Fibroblast of pulmonary artery (primary cell): ENCODE data around the gene PIK3R6.

Source experiments
- DNase-seq: peaks from one replicate; pipeline ENCODE4 v3.0.0-alpha.2; 2010; ENCODE audit warnings: low read depth
- H3K4me3 ChIP-seq: replicated peaks from 2 replicates; pipeline ENCODE4 v1.5.1; 2011; ENCODE audit warnings: low read depth, mild to moderate bottlenecking, control low read depth, low read length, moderate library complexity
- CTCF ChIP-seq: IDR thresholded peaks from 2 replicates; pipeline ENCODE4 v1.5.1; 2011; ENCODE audit warnings: mild to moderate bottlenecking, control low read depth, low read length, inconsistent platforms; ENCODE audit errors: missing control alignments

PIK3R6 gene

GRCh38 chr17:8872705-8873435 is 5.4 kb upstream of the PIK3R6 start:
- no peak overlapping the region for H3K4me3 ChIP-seq
- no peak for TF ChIP-seq CTCF
- DNase-seq, result no peak

- H3K4me3 ChIP-seq, result no peak overlapping the region
- DNase-seq, result no peak
- no peak for TF ChIP-seq CTCF
These were observed 4.7 kb upstream of the PIK3R6 start for GRCh38 chr17:8872036-8872704.

GRCh38 chr17:8871081-8871581 is 3.7 kb upstream of the PIK3R6 start:
- DNase-seq, result no peak
- H3K4me3 ChIP-seq, result no peak overlapping the region
- no peak for TF ChIP-seq CTCF

- no peak for TF ChIP-seq CTCF
- no peak for DNase-seq
- no peak overlapping the region for H3K4me3 ChIP-seq
These were observed 3.0 kb upstream of the PIK3R6 start for GRCh38 chr17:8870406-8871040.

- H3K4me3 ChIP-seq, result no peak overlapping the region
- DNase-seq, result no peak
- no peak for TF ChIP-seq CTCF
These were observed 1.8 kb upstream of the PIK3R6 start for GRCh38 chr17:8869114-8869815.

GRCh38 chr17:8868529-8868951 is 1.1 kb upstream of the PIK3R6 start:
- no peak for TF ChIP-seq CTCF
- DNase-seq, result no peak
- no peak overlapping the region for H3K4me3 ChIP-seq
